Gastrocnemius medialis (tissue), 4 donors: ENCODE data around the gene KRTAP9-9.
"Not testable (repeated sequence)": the region's sequence is repeated elsewhere in the genome, so short reads cannot be mapped to it uniquely, and the experiment has no call there.

Experiments
- CTCF ChIP-seq, 5 experiments: fragments of 450-650 bp in 3 of 5; fragments of 200-600 bp in 2 of 5; sonication (generic) in 2 of 5; IDR thresholded peaks in 4 of 5; conservative IDR thresholded peaks in 1 of 5; 1 replicate in 4 of 5; 2 replicates in 1 of 5; pipeline ENCODE4 v1.5.1; 2016 to 2019; ENCODE audit warnings: antibody characterized with exemption in 5 of 5, mild to moderate bottlenecking in 3 of 5, moderate library complexity in 3 of 5
- POLR2A ChIP-seq, 2 donors: fragments of 450-650 bp; IDR thresholded peaks; one replicate each; pipeline ENCODE4 v1.6.1; 2017; ENCODE audit warnings: antibody characterized with exemption in 2 of 2, mild to moderate bottlenecking in 2 of 2, moderate library complexity in 2 of 2

GRCh38 chr17:41255381-41256290 is at the start of gene KRTAP9-9:
- TF ChIP-seq CTCF (IDR thresholded peaks at IDR 0.05 in 4 of 5, conservative IDR thresholded peaks at IDR 0.05 in 1 of 5); POLR2A (IDR thresholded peaks at IDR 0.05): not testable (repeated sequence)
